GM04503 (cell line): ENCODE data around the gene NUDT14.

Experiments used
- DNase-seq: peaks from one replicate; pipeline ENCODE4 v3.0.0-alpha.2; 2012; ENCODE audit warnings: low read depth

NUDT14 gene

DNA sequence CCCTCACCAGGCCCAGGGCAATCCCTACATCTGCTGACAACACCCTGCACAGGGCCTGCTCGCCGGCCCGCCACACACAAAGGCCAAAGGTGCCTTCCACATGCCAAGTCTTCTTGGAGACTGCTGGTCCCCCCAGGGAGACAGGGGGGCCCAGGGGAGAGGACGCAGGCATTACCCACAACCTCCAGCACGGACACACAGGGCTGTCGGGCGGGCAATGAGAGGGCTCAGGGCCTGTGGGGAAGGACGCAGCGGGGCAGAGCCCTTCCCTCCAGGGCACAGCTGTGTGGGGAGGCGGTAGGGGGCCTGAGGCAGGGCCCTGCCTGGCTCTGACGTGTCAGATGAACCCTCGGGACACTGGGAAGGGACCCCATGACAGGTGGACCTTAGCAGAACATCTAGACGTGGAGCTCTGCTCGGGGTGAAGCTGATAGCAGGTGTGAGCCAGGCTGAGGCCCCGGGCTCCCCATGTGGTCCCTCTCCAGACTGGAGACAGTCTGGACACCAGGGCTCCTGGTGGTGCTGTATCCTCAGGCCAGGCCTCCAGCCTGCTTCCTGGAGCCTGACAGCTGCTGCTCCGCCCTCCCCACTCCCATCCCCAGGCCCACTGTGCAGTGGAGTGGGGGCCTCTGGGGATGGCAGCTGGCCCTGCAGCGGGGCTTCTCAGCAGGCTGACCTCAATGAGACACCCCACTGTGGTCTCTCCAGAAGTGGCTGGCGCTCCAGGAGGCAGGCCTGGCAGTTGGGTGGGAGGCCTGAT is 31.6 kb upstream of the NUDT14 start:
- DNase-seq = no peak

DNA sequence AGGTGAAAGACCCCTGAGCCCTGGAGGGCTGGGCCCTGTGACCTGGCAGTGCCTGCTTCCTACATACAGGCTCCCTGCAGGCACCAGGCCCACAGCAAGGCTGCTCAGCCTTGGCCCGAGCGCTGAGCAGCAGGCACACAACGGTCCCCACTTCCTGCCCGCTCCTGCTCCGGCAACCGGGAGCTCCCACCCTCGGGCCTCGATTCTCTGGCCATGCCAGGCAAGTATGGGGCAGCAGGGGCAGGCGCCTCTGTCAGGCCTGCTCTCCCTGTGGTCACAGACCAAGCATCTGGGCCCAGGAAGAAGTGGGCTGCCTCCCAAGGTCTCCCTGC is 30.6 kb upstream of the NUDT14 start:
- DNase-seq = no peak

DNA sequence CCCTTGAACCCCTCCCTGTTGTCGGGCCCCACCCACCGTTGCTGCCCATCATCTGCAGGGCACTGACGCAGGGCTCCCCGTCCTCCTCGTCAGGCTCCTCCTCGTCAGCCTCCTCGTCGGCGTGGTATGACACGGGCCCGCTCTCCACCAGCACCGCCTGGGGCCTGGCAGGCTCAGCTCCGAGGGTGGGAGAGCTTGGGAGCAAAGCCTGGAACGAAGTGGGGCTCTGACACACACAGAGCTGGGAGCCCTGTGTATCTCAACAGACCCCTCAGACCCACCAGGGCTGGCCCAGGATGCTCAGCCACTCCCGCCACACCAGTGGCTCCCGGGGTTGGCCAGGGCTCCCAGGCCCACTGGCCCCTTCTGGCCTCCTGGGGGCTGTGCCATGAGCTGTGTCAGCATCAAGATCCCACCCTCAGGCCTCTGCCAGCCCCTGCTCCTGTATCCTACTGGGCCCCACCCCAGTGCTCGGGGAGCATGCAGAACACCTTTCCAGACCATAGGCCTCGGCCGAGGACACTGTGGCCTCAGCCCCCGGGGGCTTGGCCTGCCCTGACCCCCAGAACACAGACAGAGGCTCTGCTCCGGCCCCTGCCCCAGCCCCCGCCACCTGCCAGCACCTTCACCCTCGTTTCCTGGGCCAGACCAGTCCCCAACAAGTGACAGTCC is 30.1 kb upstream of the NUDT14 start:
- DNase-seq = no peak

DNA sequence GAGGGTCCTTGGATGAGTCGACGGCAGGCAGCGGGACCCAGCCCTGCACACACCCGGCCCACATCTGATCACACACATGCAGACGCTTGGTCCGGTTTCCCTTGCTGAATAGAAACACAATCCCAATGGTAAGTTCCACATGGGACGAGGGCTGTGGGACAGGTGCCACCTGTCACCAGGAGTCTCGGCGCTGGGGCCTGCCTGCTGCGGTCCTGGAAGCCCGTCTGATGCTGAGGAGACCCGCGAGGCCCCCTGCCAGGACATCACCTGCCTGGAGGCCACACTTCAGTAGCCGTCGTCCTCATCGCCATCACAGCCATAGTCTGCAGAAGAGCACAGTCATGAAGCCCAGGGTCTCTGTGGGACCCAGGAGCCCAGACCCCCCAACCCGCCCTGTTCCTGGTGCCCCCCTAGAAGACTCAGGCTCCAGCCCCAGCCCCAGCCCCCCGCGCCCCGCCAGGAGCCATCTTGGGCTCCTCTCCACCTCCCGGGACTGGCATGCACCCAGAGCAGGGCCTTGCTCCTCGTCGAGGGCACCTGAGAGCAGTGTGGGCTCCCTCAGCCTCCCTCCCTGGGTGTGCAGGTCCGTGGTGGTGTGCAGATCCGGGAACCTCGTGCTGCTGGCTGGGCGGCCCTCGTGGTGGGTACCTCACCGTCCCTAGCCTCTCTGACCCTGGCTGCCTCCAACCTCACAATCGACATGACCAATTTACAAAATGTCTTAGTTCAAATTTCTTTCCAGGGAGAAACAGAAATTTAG is 29.3 kb upstream of the NUDT14 start:
- no peak for DNase-seq

DNA sequence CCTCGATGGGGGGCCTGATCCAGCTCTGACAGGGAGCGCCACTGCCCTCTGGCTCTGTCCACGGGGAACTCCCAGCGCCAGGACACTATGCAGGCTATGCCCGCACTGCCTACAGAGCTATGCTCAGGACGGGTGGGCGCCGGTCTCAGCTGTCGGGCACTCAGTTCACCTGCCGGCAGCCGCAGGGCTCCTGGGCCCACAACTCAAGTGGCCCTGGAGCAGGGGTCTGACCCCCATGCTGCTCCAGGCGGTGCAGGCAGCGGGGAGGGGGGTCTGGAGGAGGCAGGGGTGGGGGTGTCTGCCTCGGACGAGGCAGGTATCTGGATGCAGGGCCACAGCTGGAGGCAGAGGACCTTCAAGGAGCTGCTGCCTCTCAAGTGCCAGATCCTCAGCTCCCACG is 28.5 kb upstream of the NUDT14 start:
- DNase-seq = no peak

DNA sequence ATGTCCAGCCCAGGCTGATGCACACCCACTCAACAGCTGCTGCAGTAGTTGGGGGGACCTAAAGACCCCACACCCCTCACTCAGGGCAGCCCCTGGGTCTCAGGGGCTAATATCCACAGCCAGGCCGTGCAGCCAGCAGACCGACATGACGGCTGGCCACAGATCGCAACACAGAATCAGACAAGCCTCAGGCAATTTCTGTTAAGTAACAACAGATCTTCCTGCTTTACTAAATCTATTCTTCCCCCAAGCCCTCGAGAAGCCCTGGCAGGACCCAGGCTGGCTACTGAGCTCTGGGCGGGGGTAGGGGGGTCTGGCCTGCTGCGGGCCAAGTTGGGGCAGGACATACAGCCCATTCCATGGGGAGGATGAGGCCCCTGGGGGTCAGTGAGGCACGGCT is 28.0 kb upstream of the NUDT14 start:
- DNase-seq = no peak

DNA sequence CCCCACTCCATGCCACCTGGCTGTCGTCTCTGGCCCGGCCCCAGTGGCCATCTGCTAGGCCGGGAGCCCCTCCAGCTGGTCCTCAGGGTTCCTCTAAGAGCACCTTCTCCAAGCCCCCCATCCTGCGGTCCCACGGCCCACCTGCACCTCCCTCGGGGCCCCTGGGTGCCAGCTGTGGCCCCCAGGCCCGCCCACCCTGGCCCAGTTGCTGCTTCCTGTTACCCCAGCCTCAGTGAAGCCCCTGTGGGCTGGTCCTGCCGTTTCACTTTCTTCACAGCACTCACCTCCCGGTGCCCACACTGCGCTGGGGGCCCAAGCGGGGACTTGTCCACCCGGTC is 27.6 kb upstream of the NUDT14 start:
- DNase-seq = no peak

DNA sequence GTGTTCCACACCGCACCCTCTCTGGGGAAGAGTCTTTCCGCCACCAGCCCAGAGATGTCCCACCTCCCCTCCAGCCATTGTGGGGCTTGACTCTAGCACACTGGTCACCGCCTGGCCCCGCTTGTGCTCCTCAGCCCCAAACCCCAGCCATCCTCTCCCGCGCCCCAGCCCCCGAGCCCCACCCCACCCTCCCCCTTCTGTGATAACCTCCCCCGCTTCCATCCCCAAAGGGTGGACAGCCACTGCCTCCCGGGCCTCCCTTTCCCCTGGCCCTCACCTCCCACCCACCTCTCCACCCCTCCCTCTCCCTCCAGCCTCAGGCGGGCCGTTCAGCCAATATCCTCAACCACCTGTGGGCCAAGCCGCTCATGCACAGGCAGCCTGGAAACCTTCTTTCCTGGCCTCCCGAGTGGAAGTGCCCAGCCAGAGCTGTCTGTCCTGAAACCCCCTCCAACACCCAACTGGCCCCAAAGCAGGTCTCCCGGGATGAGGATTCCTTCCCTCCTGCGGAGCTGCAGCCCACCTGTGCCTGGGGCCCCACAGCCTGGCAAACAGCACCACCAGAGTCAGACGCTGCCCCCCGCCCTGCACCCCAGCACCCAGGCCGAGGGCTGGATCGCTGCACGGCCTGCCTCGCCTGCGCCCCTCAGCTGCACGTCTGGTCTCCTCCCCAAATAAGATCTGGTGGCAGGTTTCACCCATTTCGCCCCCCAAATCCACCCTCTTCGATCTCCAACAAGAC is 27.1 kb upstream of the NUDT14 start:
- DNase-seq = no peak

DNA sequence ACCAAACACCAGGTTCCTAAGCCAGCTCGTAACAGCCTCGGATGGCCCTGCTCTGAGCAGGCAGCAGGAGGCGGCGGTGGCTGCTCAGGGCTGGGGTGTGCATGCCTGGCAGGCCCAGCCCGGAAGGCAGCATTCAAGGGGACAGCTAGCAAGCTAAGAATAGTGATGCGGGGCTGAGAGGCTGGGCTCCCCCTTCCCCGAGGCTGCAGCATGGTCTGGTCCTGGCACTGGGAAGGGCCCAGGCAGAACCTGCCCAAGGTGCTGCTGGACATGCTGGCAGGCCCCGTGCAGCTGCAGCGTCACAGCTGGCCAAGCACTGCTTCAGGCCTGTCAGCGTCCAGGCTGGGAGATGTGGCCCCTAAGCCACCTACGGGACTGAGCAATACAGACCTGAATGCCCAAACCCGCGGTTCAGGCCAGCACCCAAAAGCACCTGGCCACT is 26.4 kb upstream of the NUDT14 start:
- no peak for DNase-seq

DNA sequence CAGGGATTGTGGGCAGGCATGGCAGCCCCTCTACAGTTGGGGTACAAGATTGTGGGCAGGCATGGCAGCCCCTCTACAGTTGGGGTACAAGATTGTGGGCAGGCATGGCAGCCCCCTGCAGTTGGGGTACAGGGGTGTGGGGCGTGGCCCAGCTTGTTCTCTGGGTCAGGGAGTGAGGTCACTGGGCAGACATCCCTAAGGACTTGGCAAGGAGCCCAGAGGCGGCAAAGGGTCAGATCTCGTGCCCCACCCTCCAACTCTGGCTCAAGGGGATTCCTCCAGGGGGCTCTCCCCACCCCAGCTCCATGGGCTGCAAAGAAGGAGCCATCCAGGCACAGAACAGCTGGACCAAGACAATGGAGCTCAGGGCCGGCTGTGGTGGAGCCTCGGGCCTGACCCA is 25.8 kb upstream of the NUDT14 start:
- no peak for DNase-seq

DNA sequence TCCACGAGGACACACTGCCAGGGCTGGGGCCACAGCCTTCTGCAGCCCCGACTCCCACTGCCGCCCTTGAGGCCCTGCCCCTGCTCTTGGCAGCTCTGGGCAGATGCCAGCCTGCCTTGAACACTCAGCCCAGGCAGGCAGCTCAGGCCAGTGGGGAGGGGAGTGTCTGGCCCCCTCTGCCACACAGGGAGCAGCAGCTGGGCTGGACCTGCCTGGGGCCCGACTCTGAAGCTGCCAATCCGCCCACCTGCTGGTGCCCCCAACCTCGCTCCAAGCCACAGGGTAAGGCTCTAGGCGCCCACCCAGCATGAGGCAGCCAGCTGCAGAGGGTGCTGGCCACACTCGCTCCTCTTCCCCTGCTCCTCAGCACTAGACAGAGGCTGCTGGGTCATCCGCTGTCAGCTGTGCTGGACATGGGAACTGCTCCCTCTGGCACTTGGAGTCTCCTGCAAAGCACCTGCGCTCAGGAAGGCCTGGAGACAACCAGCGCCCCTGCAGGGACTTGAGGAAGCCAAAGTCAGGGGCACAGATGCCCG is 24.6 kb upstream of the NUDT14 start:
- no peak for DNase-seq

DNA sequence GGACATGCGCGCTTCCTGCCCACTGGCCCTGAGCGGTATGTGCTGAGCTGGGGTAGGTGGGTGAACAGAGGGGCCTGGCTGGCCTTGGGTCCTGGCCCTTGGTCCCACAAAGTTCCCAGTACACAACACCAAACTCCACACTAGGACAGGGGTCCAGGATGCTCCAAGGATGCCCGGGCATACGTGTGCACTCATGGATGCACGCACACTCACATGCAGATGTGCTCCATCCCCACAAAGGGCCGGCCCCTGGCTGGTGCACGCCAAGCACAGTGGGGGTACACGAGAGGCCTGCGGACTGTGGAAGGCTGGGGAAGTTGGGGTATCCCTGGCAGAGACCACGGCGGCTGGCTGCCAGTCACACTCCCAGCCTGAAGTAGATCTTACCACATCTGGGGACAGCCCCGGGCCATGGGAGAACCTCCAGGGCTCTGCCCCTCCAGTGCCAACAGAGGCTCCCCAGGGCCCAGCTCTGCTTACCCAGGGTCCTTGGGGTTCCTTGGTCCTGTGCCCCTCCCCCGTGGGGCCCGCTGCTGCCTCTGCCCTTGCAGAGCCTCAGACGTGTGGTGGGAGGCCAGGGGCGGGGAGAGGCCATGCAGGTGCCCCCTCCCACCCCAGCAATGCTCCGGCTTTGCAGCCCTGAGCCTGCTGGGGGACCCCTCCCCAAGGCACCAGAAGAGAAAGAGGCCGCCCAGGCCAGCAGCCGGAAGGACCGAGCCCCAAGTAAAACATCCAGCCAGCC is 24.0 kb upstream of the NUDT14 start:
- DNase-seq = no peak

DNA sequence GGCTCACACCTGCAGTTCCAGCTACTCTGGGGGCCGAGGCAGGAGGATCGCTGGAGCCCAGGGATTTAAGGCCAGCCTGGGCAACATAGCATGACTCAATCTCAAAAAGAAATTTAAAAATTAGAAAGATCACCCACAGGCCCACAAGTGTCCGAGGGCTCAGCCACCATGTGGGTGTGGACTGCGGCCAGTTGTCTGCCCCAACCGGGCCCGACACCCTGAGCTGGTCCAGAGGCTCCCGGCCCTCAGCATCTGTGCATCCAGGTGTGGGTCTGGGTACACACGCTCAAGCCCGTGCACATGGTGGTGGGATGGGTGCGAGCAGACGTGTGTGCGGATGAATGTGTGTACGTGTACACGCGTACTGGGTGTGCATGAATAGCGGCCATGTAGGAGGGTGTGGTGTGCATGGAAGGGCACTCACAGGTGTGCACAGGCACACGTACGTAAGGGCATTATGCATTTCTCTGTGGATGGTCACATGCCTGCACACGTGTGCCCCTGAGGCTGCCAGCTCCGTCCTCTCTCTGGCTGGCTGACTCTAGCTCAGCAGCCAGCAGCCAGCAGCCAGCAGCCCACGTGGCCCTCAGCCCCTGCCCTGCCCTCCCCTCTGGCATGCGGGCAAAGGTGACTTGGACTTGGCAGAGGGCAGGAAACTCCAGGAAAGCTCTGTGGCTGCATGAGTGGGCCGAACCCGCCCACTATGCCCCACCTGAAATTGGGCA is 23.3 kb upstream of the NUDT14 start:
- no peak for DNase-seq

DNA sequence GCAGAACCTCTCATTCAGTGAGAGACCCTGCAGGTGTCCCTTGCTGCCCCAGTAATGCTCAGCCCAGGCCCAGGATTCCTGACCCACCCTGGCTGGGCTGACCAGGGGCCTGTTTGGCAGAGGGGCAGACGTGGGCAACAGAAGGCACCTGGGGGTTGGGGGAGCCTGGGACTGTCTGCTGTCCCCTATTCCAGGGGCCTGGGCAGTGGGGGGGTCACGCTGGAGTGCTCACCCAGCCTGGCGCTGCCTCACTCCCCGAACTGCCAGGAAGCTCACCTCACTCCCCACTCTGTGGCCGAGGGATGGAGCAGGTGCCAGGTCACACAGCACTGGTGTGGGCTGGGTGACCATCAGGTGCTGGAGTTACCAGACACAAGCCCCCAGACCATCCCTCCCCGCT is 22.6 kb upstream of the NUDT14 start:
- DNase-seq = no peak

DNA sequence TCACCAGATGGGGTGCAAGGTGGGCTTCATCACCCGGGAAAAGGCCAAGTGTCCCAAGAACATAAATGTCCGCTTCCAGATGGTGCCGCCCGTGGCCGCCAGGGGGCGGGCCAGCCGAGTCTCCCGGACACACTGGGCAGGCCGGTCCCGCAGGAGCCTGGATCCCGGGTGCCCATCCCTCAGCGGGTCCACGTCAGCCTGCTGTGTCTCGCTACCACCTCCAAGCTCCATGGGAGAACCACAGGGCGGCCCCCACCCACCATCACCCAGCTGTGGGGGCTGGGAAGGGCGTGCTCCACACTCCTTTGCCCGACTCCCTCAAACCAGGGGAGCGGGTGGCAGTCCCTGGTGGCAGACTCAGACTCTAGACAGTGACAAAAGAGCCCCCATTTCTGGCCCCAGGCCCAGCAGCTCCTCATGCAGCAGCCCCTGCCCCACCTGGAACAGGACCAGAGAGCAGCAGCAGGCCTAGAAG is 22.0 kb upstream of the NUDT14 start:
- DNase-seq = no peak

DNA sequence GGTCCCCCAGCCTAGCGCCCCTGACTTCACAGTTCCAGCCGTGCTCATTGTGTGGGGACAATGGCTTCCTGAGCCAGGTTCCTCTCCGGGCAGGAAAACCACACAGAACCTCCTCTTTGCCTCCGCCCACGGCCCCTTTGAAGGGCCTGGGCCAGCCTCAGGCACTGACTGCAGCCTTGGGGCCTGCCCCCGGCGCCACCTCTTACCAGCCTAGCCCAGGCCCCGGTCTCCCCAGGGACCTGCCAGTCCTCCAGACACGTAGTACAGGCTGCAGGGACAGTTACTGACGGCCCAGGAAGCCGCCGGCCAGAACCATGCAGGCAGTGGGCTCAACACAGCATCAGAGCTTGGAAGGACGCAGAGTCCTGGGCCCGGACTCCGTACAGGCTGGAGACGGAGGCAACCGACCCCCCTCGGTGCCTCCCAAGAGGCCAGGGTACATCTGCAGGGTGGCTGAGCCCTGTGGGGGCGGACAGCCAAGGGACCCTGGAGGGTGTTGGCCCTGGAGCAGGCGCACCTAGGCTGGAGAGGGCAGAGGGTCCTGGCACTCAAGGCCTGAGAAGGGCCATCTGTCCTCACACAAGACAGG is 20.9 kb upstream of the NUDT14 start:
- DNase-seq = no peak

DNA sequence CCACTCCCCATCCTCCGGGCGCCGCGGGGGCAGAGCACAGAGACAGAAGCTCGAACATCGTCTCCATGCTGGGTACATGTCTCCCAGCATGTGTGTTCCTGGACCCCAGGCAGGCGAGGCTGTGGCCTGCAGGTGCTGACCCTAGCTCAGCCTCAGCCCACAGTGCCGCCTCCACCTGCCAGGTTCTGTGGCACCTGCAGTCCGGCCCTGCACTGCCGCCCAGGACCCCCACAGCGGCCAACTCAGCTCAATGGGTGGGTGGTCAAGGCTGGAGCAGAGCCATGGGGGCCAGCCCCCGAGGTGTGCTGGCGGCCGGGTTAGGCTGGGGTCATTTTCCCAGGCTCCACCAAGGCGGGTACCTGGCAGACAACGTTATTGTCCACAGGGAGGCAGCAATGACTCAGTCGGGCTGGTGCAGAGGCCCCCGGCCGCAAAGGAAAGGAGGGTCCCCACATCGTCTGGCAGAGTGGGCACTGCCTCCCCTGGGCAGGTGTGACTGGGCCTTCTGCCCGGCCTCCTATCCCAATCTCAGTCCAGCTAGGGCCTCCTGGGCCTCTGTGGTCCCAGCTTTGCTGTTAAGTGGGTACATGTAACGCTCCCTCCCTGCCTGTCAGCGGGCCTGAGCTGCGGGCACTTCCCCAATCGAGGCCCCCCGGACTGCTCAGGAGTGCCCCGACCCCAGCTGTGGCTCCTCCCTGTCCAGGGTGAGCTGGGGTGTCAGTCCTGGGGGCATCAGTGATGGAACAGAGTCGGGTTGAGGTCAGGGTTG is 20.2 kb upstream of the NUDT14 start:
- no peak for DNase-seq

DNA sequence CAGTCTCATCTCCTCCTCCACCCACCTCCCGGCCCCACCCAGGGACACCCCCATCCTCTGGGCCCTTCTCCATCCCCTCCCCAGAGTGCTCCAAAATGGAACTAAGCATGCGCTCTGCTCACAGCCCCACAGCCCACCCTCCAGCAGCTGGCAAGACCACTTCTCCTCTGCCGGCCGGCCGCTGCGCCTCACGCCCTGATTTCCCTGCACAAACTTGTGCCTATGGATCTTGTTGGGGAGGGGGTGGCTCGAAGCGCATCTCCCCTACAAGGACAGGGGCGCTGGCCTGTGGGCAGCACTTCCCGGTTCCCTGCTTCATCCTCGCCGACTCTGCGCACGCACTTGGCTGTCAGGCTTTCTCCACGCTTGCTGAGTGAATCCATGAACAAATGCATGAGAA is 19.5 kb upstream of the NUDT14 start:
- DNase-seq = no peak

DNA sequence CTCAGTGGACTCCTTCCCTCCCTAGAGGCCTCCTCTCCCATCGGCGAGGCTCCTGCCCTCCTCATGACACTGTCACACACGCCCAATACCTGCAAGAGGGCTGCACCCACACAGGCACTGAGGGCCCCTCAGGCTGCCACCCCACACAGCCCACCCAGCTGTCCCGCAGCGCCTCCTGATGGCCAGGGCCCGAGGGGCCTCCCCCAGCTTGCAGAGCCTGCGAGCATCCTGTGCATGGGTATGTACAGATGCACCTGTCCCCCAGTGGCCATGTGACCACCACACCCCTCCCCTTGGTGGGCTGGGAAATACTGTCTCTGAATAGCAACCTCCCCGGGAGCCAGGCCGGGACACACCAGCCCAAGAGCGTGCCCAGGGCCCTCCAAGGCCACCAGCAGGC is 19.0 kb upstream of the NUDT14 start:
- no peak for DNase-seq

DNA sequence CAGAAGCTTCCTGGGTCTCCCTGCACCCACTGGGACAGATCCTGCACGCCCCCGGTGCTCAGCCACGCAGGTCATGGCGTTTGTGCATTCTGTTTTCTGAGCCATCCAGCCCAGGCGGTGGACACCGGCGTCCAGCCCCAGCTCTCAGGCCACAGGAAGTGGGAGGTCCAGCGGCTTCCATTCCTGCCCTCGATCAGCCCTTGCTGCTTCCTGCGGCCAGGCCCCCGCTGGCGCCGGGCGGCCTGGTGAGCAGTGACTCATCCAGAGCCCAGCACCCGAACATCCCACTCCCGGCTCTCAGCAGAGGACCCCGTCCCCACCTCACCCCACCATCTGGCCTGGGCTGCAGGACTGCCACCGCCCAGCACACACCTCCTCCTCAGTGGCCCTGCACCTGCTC is 18.0 kb upstream of the NUDT14 start:
- no peak for DNase-seq
